ENCODE measurements around the gene MARCHF5. TPM values are rescaled to one million over a fixed set of nuclear protein-coding genes. Genes with fewer than 3 reads are reported as not detected.

Gene MARCHF5
- total RNA-seq: 17.2 and 18.6 TPM in 2 replicates

GRCh38 chr10:92290837-92291615 is at the start of gene MARCHF5, which contains the start of gene CPEB3:
Gene MARCHF5 (plus strand): TSS chr10:92291167. CDS start chr10:92291495, 328 bp downstream.
Gene CPEB3 (minus strand): TSS chr10:92291078. CDS start chr10:92240350, 50,728 bp downstream.

Other genes starting within 250 kb of the MARCHF5 start
- gene CPEB3, start 89 bp upstream of the MARCHF5 start, total RNA-seq: 0.77 and 0.85 TPM in 2 replicates